T1000 (cell line): ENCODE results near the gene SAYSD1.
A peak's percentile ranks its signal among the peaks of the same experiment; 100 is the strongest.
"Not testable (repeated sequence)": the region's sequence is repeated elsewhere in the genome, so short reads cannot be mapped to it uniquely, and the experiment has no call there.

Source experiments
- DNase-seq: peaks from one replicate; lab custom pipeline; 2025; ENCODE audit warnings: mixed read lengths; lab: John Stamatoyannopoulos, UW

The SAYSD1 gene

GRCh38 chr6:39114704-39115599, at the start of gene SAYSD1:
Gene SAYSD1 (minus strand): TSS chr6:39115186. CDS start chr6:39115089, 97 bp downstream.
- peak; percentile 91 for DNase-seq

GRCh38 chr6:39157511-39157910, 42.5 kb upstream of the SAYSD1 start:
- no peak for DNase-seq

- no peak for DNase-seq
These were observed 41.8 kb upstream of the SAYSD1 start for GRCh38 chr6:39156801-39157200.

GRCh38 chr6:39154705-39155104, 39.7 kb upstream of the SAYSD1 start:
- DNase-seq = no peak

- DNase-seq = no peak
These were observed 38.9 kb upstream of the SAYSD1 start for GRCh38 chr6:39153766-39154397.

GRCh38 chr6:39152262-39152661, 37.3 kb upstream of the SAYSD1 start:
- DNase-seq = no peak

GRCh38 chr6:39151211-39151610, 36.2 kb upstream of the SAYSD1 start:
- DNase-seq = no peak

- DNase-seq = no peak
These were observed 29.6 kb upstream of the SAYSD1 start for GRCh38 chr6:39144481-39145173.

- DNase-seq = no peak
These were observed 28.4 kb upstream of the SAYSD1 start for GRCh38 chr6:39143238-39143930.

- no peak for DNase-seq
These were observed 25.7 kb upstream of the SAYSD1 start for GRCh38 chr6:39140556-39141167.

- peak; percentile 6 for DNase-seq
These were observed 22.3 kb upstream of the SAYSD1 start for GRCh38 chr6:39137245-39137644.

GRCh38 chr6:39136207-39136606, 21.2 kb upstream of the SAYSD1 start:
- not testable (repeated sequence) for DNase-seq

GRCh38 chr6:39134761-39135160, 19.8 kb upstream of the SAYSD1 start:
- DNase-seq = not testable (repeated sequence)

GRCh38 chr6:39130691-39131090, 15.7 kb upstream of the SAYSD1 start:
- DNase-seq = no peak

GRCh38 chr6:39128832-39129231, 13.8 kb upstream of the SAYSD1 start:
- DNase-seq = no peak

GRCh38 chr6:39128106-39128505, 13.1 kb upstream of the SAYSD1 start:
- no peak for DNase-seq

- no peak for DNase-seq
These were observed 9.1 kb upstream of the SAYSD1 start for GRCh38 chr6:39124114-39124513.

- DNase-seq = no peak
These were observed 3.9 kb upstream of the SAYSD1 start for GRCh38 chr6:39118921-39119320.

- no peak for DNase-seq
These were observed 640 bp downstream of the SAYSD1 start for GRCh38 chr6:39114388-39114703.

- DNase-seq = no peak
These were observed 1.2 kb downstream of the SAYSD1 start for GRCh38 chr6:39113788-39114187.

GRCh38 chr6:39111280-39111679, 3.7 kb downstream of the SAYSD1 start:
- DNase-seq = no peak
